22Rv1 (cell line): Measurements from ENCODE around the gene ZBTB7A.

Experiments
- CTCF ChIP-seq: fragments of 450-650 bp; IDR thresholded peaks from 2 replicates; pipeline ENCODE4 v1.5.1; 2017; ENCODE audit warnings: mild to moderate bottlenecking
- ZFX ChIP-seq: fragments of 450-650 bp; IDR thresholded peaks from 2 replicates; pipeline ENCODE4 v1.6.1; 2017; ENCODE audit warnings: antibody characterized with exemption, borderline replicate concordance

GRCh38 chr19:4095488-4095844, 28.8 kb upstream of the ZBTB7A start:
- no peak for TF ChIP-seq CTCF
- no peak for TF ChIP-seq ZFX
